Heart right ventricle (tissue), 16 donors: ENCODE data around the gene LINC00237. TPM values are rescaled to one million over a fixed set of nuclear protein-coding genes. Genes with fewer than 3 reads are reported as not detected.

Experiments
- ATAC-seq, 8 donors: fragments of 200-7000 bp; cut with Tn5 transposase; one replicate each; pipeline ENCODE4 v1.9.1; 2020; ENCODE audit warnings: mild to moderate bottlenecking in 8 of 8, moderate library complexity in 8 of 8, moderate number of reproducible peaks in 1 of 8
- DNase-seq, 2 donors: peaks; one replicate each; pipeline ENCODE4 v3.0.0-alpha.2; 2020
- H3K27ac ChIP-seq, 10 donors: fragments of 200-600 bp; sonication (generic) in 2 of 10; one replicate each; pipeline versions ENCODE4 v1.5.0 to v1.8.0; 2020 to 2022; ENCODE audit warnings: mild to moderate bottlenecking in 3 of 10
- H3K27me3 ChIP-seq, 7 donors: fragments of 200-600 bp; one replicate each; pipeline ENCODE4 v1.8.0; 2021 to 2022; ENCODE audit warnings: mild to moderate bottlenecking in 2 of 7
- H3K36me3 ChIP-seq, 9 donors: fragments of 200-600 bp; sonication (generic) in 1 of 9; one replicate each; pipeline versions ENCODE4 v1.5.0 to v1.8.0; 2020 to 2022; ENCODE audit warnings: mild to moderate bottlenecking in 2 of 9
- H3K4me1 ChIP-seq, 9 donors: fragments of 200-600 bp; sonication (generic) in 1 of 9; one replicate each; pipeline versions ENCODE4 v1.5.0 to v1.8.0; 2020 to 2022; ENCODE audit warnings: mild to moderate bottlenecking in 4 of 9
- H3K4me3 ChIP-seq, 10 donors: fragments of 200-600 bp; sonication (generic) in 2 of 10; one replicate each; pipeline versions ENCODE4 v1.5.0 to v1.8.0; 2020 to 2022; ENCODE audit warnings: mild to moderate bottlenecking in 7 of 10, moderate library complexity in 2 of 10
- H3K9me3 ChIP-seq, 11 donors: fragments of 200-600 bp in 10 of 11; sonication (generic) in 2 of 11; one replicate each; pipeline versions ENCODE4 v1.5.0 to v1.8.0; 2013 to 2022; ENCODE audit warnings: mild to moderate bottlenecking in 2 of 11, control low read depth in 1 of 11, moderate library complexity in 1 of 11
- CTCF ChIP-seq, 9 donors: fragments of 200-600 bp; sonication (generic) in 2 of 9; IDR thresholded peaks; one replicate each; pipeline versions ENCODE4 v1.5.0 to v1.8.0; 2021 to 2022; ENCODE audit warnings: antibody characterized with exemption in 9 of 9, mild to moderate bottlenecking in 5 of 9, moderate library complexity in 1 of 9
- WGBS, 2 donors: extraction: QIAGEN DNeasy Blood & Tissue Kit; methylation state at CpG; one replicate each; pipeline ENCODE4 v1.1.7; 2013; ENCODE audit warnings: inconsistent platforms in 1 of 2; 5-methylcytosine and 5-hydroxymethylcytosine counted together
- intact Hi-C, 10 donors: fragments of 100-400 bp; cut with DNase I; formaldehyde crosslinking; loops; one replicate each; pipeline versions ENCODE4 v1.11.1 to v1.14.2; 2022
- polyA plus RNA-seq, 2 donors: library from polyadenylated mRNA; stranded (reverse); fragments of 200-250 nt; gene quantifications; one replicate each; pipeline ENCODE4 v1.2.3, GENCODE V29; 2013
- total RNA-seq, 10 donors: library from RNA; stranded (reverse); fragmentation: NEBNext Ultra II Directional in 3 of 10; extraction: Animal tissue kit (Norgen Biotek cat#: 25700) in 3 of 10; gene quantifications; one replicate each; pipeline versions ENCODE4 v1.2.1 to v1.2.4, GENCODE V29; 2021 to 2023
- donor health status: Arrhythmogenic right ventricular cardiomyopathy.
- donor health status: ischemic (EF 13 %, LVEDD 7.1; RV severe dilation, severe dysfunction).
- donor health status: healthy with polysubstance abuse.
- donor health status: DM: no; HTN: yes; CAD: no.
- donor health status: DM: no; HTN: no; CAD: no.
- donor health status: ischemic (EF 25% LVEDD 6.9; RV normal size, moderate dysfunction).
- donor health status: ischemic (EF 25% LVEDD 5.7; RV mildly dilated, moderate dysfunction).
- donor health status: healthy.
- donor health status: DM: yes; HTN: yes; CAD: no.
- donor health status: Ischemic cardiomyopathy.
- donor health status: ischemic (EF 35%, LVEDD 5.7; RV mildly dilated, moderate dysfunction).
- donor health status: nonischemic (EF 11% LVEDD 7.7; RV severe dilation, severe dysfunction).
- donor health status: DM: yes; HTN: yes; CAD: no.
- donor health status: PGD.
- donor health status: ischemic (EF 29% LVEDD 5.4; RV normal size, mild dysfunction).
- donor health status: nonischemic (EF 23%, LVEDD 6.1; RV moderate dilation, normal function).

Gene LINC00237
- total and polyA plus RNA-seq, 12 donors: not detected

GRCh38 chr20:21117521-21117920, 11.4 kb upstream of the LINC00237 start:
- Histone ChIP-seq H3K27ac (no peak overlapping the region), H3K27me3 (peaks cover 0 to 53% (median 36%) of the 10 kb centered on the region in 7 donors), H3K4me3 (no peak overlapping the region), H3K36me3 (no peaks in the 10 kb centered on the region), H3K9me3 (no peaks in the 10 kb centered on the region), H3K4me1 (no peaks in the 10 kb centered on the region)
- 70 to 83% methylated on average over 4 of the region's 4 CpGs for WGBS, 2 donors
- ATAC-seq: no peak
- intact Hi-C loops: no loop called here
- no peak for TF ChIP-seq CTCF (IDR thresholded peaks at IDR 0.05)
- DNase-seq: no peak

- no peak for TF ChIP-seq CTCF (IDR thresholded peaks at IDR 0.05)
- ATAC-seq (no peak), DNase-seq (no peak)
- Histone ChIP-seq H3K27me3 (peaks cover 0 to 71% (median 36%) of the 10 kb centered on the region in 7 donors), H3K27ac (no peak overlapping the region), H3K4me1 (no peaks in the 10 kb centered on the region), H3K36me3 (no peaks in the 10 kb centered on the region), H3K4me3 (no peak overlapping the region), H3K9me3 (no peaks in the 10 kb centered on the region)
- intact Hi-C loops: no loop called here
- 86 to 91% methylated on average over 15 of the region's 15 CpGs for WGBS, 2 donors
These were observed 8.4 kb upstream of the LINC00237 start for GRCh38 chr20:21114584-21114983.

DNA sequence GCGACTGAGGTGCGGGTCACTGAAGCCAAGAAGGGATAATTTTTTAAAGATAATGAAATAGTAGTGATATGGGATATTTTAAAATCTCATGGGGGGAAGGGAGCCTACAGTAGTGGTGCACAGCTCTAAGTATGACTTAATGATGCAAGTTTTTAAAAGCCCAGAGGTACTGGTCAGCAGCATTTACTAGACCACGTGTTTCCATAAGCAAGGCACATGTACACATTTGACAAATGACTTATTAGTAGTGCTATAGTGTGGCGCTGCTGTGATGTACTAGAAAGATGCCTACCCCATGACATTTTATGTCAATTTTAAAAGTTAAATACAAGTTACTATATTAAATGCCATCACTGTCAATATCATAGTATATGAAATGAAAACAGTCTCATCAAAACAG, 7.5 kb upstream of the LINC00237 start:
- Histone ChIP-seq H3K4me1 (no peaks in the 10 kb centered on the region), H3K36me3 (no peaks in the 10 kb centered on the region), H3K4me3 (no peak overlapping the region), H3K27ac (no peak overlapping the region), H3K9me3 (no peaks in the 10 kb centered on the region), H3K27me3 (peaks cover 0 to 71% (median 36%) of the 10 kb centered on the region in 7 donors)
- no peak for TF ChIP-seq CTCF (IDR thresholded peaks at IDR 0.05)
- intact Hi-C loops: no loop called here
- DNase-seq (no peak), ATAC-seq (no peak)
- 85 to 88% methylated on average over 4 of the region's 4 CpGs for WGBS, 2 donors

- no peak overlapping the region for H3K27ac ChIP-seq
- peaks cover 3 to 76% (median 51%) of the 10 kb centered on the region in 7 donors for H3K27me3 ChIP-seq
- DNase-seq (no peak), ATAC-seq (no peak)
- no peak overlapping the region for H3K4me3 ChIP-seq
- no peaks in the 10 kb centered on the region for H3K9me3 ChIP-seq
- TF ChIP-seq CTCF (IDR thresholded peaks at IDR 0.05): no peak
- H3K36me3 ChIP-seq: no peaks in the 10 kb centered on the region
- 76 to 84% methylated on average over 2 of the region's 2 CpGs for WGBS, 2 donors
- peaks cover 0 to 1% (median 0%) of the 10 kb centered on the region in 9 donors for H3K4me1 ChIP-seq
- intact Hi-C loops: no loop called here
These were observed 5.3 kb upstream of the LINC00237 start for GRCh38 chr20:21111416-21111815.
